Gastroesophageal sphincter (tissue), 3 donors: ENCODE measurements around the gene APP.

ENCODE experiments used
- CTCF ChIP-seq, 4 experiments: fragments of 200-600 bp in 2 of 4; fragments of 450-650 bp in 2 of 4; sonication (generic) in 1 of 4; IDR thresholded peaks; one replicate each; pipeline ENCODE4 v1.5.1; 2017 to 2019; ENCODE audit warnings: antibody characterized with exemption in 4 of 4, mild to moderate bottlenecking in 2 of 4, moderate library complexity in 2 of 4
- POLR2A ChIP-seq, 2 donors: fragments of 450-650 bp; IDR thresholded peaks; one replicate each; pipeline ENCODE4 v1.6.1; 2017; ENCODE audit warnings: antibody characterized with exemption in 2 of 2, mild to moderate bottlenecking in 2 of 2, moderate library complexity in 1 of 2

GRCh38 chr21:26130249-26130881 is 40.2 kb downstream of the APP start:
- TF ChIP-seq POLR2A (IDR thresholded peaks at IDR 0.05) (no peak), CTCF (IDR thresholded peaks at IDR 0.05) (no peak)
